H1 (cell line): ENCODE data around the gene CFAP157. TPM values are rescaled to one million over a fixed set of nuclear protein-coding genes. Genes with fewer than 3 reads are reported as not detected.

Source experiments
- CTCF ChIA-PET: fragments of 300-600 bp; sonication (Branson Sonifier 250); formaldehyde crosslinking; loops from one replicate; lab custom pipeline; 2021; ENCODE audit not compliant: partially characterized antibody; lab: Charles Lee
- POLR2A ChIA-PET: fragments of 300-600 bp; sonication (Branson Sonifier 250); formaldehyde crosslinking; loops from one replicate; lab custom pipeline; 2021; ENCODE audit warnings: inconsistent platforms; ENCODE audit not compliant: partially characterized antibody; lab: Charles Lee
- DNase-seq, 2 experiments: peaks; one replicate each; pipeline versions ENCODE4 v3.0.0 to v3.0.0-alpha.2; 2010 to 2022; ENCODE audit warnings: low spot score in 2 of 2, low read depth in 1 of 2, mixed read lengths in 1 of 2
- FAIRE-seq: peaks from 2 replicates; lab custom pipeline; 2011; peaks lifted over from hg19 to GRCh38; lab: Jason Lieb, UNC
- H2AFZ ChIP-seq: 2 replicates; pipeline ENCODE4 v1.8.1; 2012; ENCODE audit warnings: low read length, inconsistent platforms
- H2AK5ac ChIP-seq: 2 replicates; pipeline ENCODE4 v1.6.1; 2013; ENCODE audit warnings: low read depth, low read length
- H2BK120ac ChIP-seq: replicated peaks from 2 replicates; pipeline ENCODE3; 2013; ENCODE audit warnings: low read depth, low read length, inconsistent platforms
- H2BK12ac ChIP-seq: 2 replicates; pipeline ENCODE4 v1.6.1; 2013; ENCODE audit warnings: low read depth, low read length
- H2BK15ac ChIP-seq: 2 replicates; pipeline ENCODE4 v1.6.1; 2013; ENCODE audit warnings: low read length
- H2BK20ac ChIP-seq: 2 replicates; pipeline ENCODE4 v1.6.1; 2013; ENCODE audit warnings: low read length
- H2BK5ac ChIP-seq: 2 replicates; pipeline ENCODE4 v1.6.1; 2013; ENCODE audit warnings: low read depth, low read length
- H3K14ac ChIP-seq: 2 replicates; pipeline ENCODE4 v1.6.1; 2013; ENCODE audit warnings: inconsistent platforms; ENCODE audit not compliant: insufficient read length
- H3K18ac ChIP-seq: 2 replicates; pipeline ENCODE4 v1.6.1; 2013; ENCODE audit warnings: low read length; ENCODE audit errors: extremely low read depth
- H3K23ac ChIP-seq: 2 replicates; pipeline ENCODE4 v1.6.1; 2013; ENCODE audit warnings: inconsistent platforms; ENCODE audit not compliant: insufficient read length
- H3K23me2 ChIP-seq: 2 replicates; pipeline ENCODE4 v1.6.1; 2013; ENCODE audit warnings: low read depth, low read length
- H3K27ac ChIP-seq: 2 replicates; pipeline ENCODE4 v1.6.1; 2011; ENCODE audit warnings: low read depth, low read length, inconsistent platforms
- H3K27me3 ChIP-seq, 4 experiments: replicated peaks in 1 of 4; 1 replicate in 1 of 4; 2 replicates in 3 of 4; pipeline versions ENCODE4 v1.6.1 to v1.8.1; 2011 to 2013; ENCODE audit warnings: low read length in 3 of 4, mild to moderate bottlenecking in 3 of 4, inconsistent platforms in 2 of 4, mixed read lengths in 2 of 4, moderate library complexity in 1 of 4; ENCODE audit not compliant: control insufficient read depth in 3 of 4, insufficient read depth in 3 of 4; ENCODE audit errors: extremely low read depth in 1 of 4
- H3K36me3 ChIP-seq, 4 experiments: 2 replicates each; pipeline versions ENCODE4 v1.6.1 to v1.8.1; 2011 to 2013; ENCODE audit warnings: mild to moderate bottlenecking in 4 of 4, low read length in 3 of 4, moderate library complexity in 2 of 4, control low read depth in 1 of 4, inconsistent platforms in 1 of 4; ENCODE audit not compliant: insufficient read depth in 4 of 4, control insufficient read depth in 2 of 4
- H3K4ac ChIP-seq: replicated peaks from 2 replicates; pipeline ENCODE3; 2013; ENCODE audit warnings: low read length, low read depth, mixed read lengths, inconsistent platforms; ENCODE audit not compliant: insufficient read length
- H3K4me1 ChIP-seq, 4 experiments: replicated peaks in 1 of 4; 1 replicate in 1 of 4; 2 replicates in 3 of 4; pipeline versions ENCODE4 v1.6.1 to v1.8.1; 2011 to 2013; ENCODE audit warnings: low read length in 3 of 4, inconsistent platforms in 2 of 4, mixed read lengths in 1 of 4; ENCODE audit not compliant: insufficient read depth in 4 of 4, control insufficient read depth in 3 of 4
- H3K4me2 ChIP-seq, 2 experiments: 2 replicates each; pipeline versions ENCODE4 v1.6.1 to v1.8.1; 2011 to 2013; ENCODE audit warnings: low read depth in 2 of 2, low read length in 2 of 2, control low read depth in 1 of 2, inconsistent platforms in 1 of 2, mild to moderate bottlenecking in 1 of 2; ENCODE audit not compliant: insufficient read depth in 1 of 2
- H3K4me3 ChIP-seq, 4 experiments: fragments of 200-600, 300-600 bp in 1 of 4; sonication (generic), shearing (Covaris generic), sonication (Bioruptor Twin) in 1 of 4; 2 replicates each; pipeline versions ENCODE4 v1.5.1 to v1.8.1; 2011 to 2016; ENCODE audit warnings: low read length in 4 of 4, low read depth in 3 of 4, control low read depth in 2 of 4, inconsistent platforms in 2 of 4, mild to moderate bottlenecking in 2 of 4, mixed read lengths in 1 of 4, moderate library complexity in 1 of 4; ENCODE audit not compliant: insufficient read depth in 2 of 4; ENCODE audit errors: extremely low read depth in 1 of 4
- H3K56ac ChIP-seq: replicated peaks from 2 replicates; pipeline ENCODE3; 2013; ENCODE audit warnings: low read depth, mild to moderate bottlenecking, mixed read lengths, low read length, inconsistent platforms; ENCODE audit not compliant: insufficient read length
- H3K79me1 ChIP-seq: 2 replicates; pipeline ENCODE4 v1.6.1; 2013; ENCODE audit warnings: low read depth, low read length, control low read depth
- H3K79me2 ChIP-seq, 2 experiments: 2 replicates each; pipeline versions ENCODE4 v1.6.1 to v1.8.1; 2012 to 2013; ENCODE audit warnings: low read length in 2 of 2, mild to moderate bottlenecking in 2 of 2, inconsistent platforms in 1 of 2; ENCODE audit not compliant: insufficient read depth in 2 of 2, control insufficient read depth in 1 of 2
- H3K9ac ChIP-seq, 4 experiments: replicated peaks in 1 of 4; 1 replicate in 1 of 4; 2 replicates in 3 of 4; pipeline versions ENCODE4 v1.6.1 to v1.8.1; 2011 to 2013; ENCODE audit warnings: low read depth in 3 of 4, low read length in 3 of 4, control low read depth in 2 of 4, mild to moderate bottlenecking in 2 of 4, moderate library complexity in 2 of 4, inconsistent platforms in 1 of 4; ENCODE audit errors: extremely low read depth in 1 of 4
- H3K9me3 ChIP-seq, 2 experiments: 2 replicates each; pipeline versions ENCODE4 v1.6.1 to v1.8.1; 2012 to 2013; ENCODE audit warnings: mild to moderate bottlenecking in 2 of 2, moderate library complexity in 2 of 2, control low read depth in 1 of 2, inconsistent platforms in 1 of 2, low read depth in 1 of 2, low read length in 1 of 2, mixed read lengths in 1 of 2; ENCODE audit not compliant: insufficient read depth in 2 of 2
- H4K20me1 ChIP-seq, 2 experiments: replicated peaks in 1 of 2; 2 replicates each; pipeline versions ENCODE3 to v1.8.1; 2011 to 2013; ENCODE audit warnings: inconsistent platforms in 2 of 2, low read length in 2 of 2, mild to moderate bottlenecking in 1 of 2; ENCODE audit not compliant: insufficient read depth in 2 of 2, control insufficient read depth in 1 of 2
- H4K5ac ChIP-seq: 2 replicates; pipeline ENCODE4 v1.6.1; 2013; ENCODE audit warnings: low read length, low read depth, mixed read lengths, inconsistent platforms; ENCODE audit not compliant: insufficient read length
- H4K8ac ChIP-seq: 2 replicates; pipeline ENCODE4 v1.8.0; 2013; ENCODE audit warnings: mild to moderate bottlenecking, moderate library complexity, low read length, inconsistent platforms; ENCODE audit not compliant: insufficient read depth; ENCODE audit errors: extremely low read depth
- H4K91ac ChIP-seq: replicated peaks from 2 replicates; pipeline ENCODE3; 2013; ENCODE audit warnings: low read length, mixed read lengths, inconsistent platforms; ENCODE audit not compliant: insufficient read length
- BCL11A ChIP-seq, 2 experiments: IDR thresholded peaks; one replicate each; pipeline ENCODE4 v1.6.1; 2011; ENCODE audit warnings: low read depth in 2 of 2, low read length in 2 of 2, mild to moderate bottlenecking in 2 of 2
- CBX5 ChIP-seq: fragments of 300-800, 300-1000 bp; sonication (generic); IDR thresholded peaks from 2 replicates; pipeline ENCODE4 v1.7.1; 2016; ENCODE audit warnings: antibody characterized with exemption, low read length, low read depth
- CEBPB ChIP-seq: IDR thresholded peaks from 2 replicates; pipeline ENCODE4 v1.6.1; 2012; ENCODE audit warnings: low read depth, low read length
- CREB1 ChIP-seq: IDR thresholded peaks from 2 replicates; pipeline ENCODE4 v1.6.1; 2012; ENCODE audit warnings: inconsistent platforms
- FOSL1 ChIP-seq: IDR thresholded peaks from 2 replicates; pipeline ENCODE4 v1.6.1; 2011; ENCODE audit warnings: mild to moderate bottlenecking, low read depth, low read length, moderate library complexity; ENCODE audit not compliant: insufficient read depth
- JUN ChIP-seq: IDR thresholded peaks from 2 replicates; pipeline ENCODE4 v1.6.1; 2011; ENCODE audit warnings: low read depth, mild to moderate bottlenecking, improper control_type of control experiment, low read length
- POLR2AphosphoS5 ChIP-seq: IDR thresholded peaks from 2 replicates; pipeline ENCODE4 v1.6.1; 2011; ENCODE audit warnings: low read depth, low read length
- SIRT6 ChIP-seq: IDR thresholded peaks from one replicate; pipeline ENCODE4 v1.7.1; 2012; ENCODE audit warnings: low read length, inconsistent platforms
- SRF ChIP-seq: IDR thresholded peaks from 2 replicates; pipeline ENCODE4 v1.6.1; 2011; ENCODE audit warnings: mild to moderate bottlenecking, low read depth, low read length, moderate library complexity
- TBP ChIP-seq: IDR thresholded peaks from 2 replicates; pipeline ENCODE4 v1.6.1; 2011; ENCODE audit warnings: low read depth, low read length, improper control_type of control experiment
- TEAD4 ChIP-seq: IDR thresholded peaks from 2 replicates; pipeline ENCODE4 v1.6.1; 2012; ENCODE audit warnings: low read depth, low read length, inconsistent platforms, mixed read lengths
- USF2 ChIP-seq: IDR thresholded peaks from 2 replicates; pipeline ENCODE4 v1.6.1; 2011; ENCODE audit warnings: low read length, improper control_type of control experiment
- WGBS, 2 experiments: shearing (Covaris generic) in 1 of 2; methylation state at CpG; one replicate each; pipeline versions ENCODE4 v1.1.6 to v1.1.7; 2013 to 2015; ENCODE audit warnings: low lambda C conversion rate in 2 of 2, mixed read lengths in 2 of 2, inconsistent platforms in 1 of 2, low coverage in 1 of 2, missing lambda C conversion rate in 1 of 2; ENCODE audit not compliant: insufficient replicate concordance in 2 of 2, insufficient coverage in 1 of 2, insufficient read length in 1 of 2; ENCODE audit errors: extremely low coverage in 1 of 2, missing lambda C conversion rate in 1 of 2; 5-methylcytosine and 5-hydroxymethylcytosine counted together
- polyA plus RNA-seq, 7 experiments: library from polyadenylated mRNA; depleted of rRNA in 3 of 7; stranded (reverse) in 5 of 7; unstranded in 2 of 7; fragments of >200 nt in 5 of 7; fragments of 200-250 nt in 2 of 7; gene quantifications; 1 replicate in 5 of 7; 2 replicates in 1 of 7; 4 replicates in 1 of 7; pipeline versions ENCODE4 v1.2.1 to v1.2.3, GENCODE V29; 2011 to 2013; ENCODE audit warnings: missing spikeins in 2 of 7, mixed read lengths in 2 of 7
- total RNA-seq: library from RNA; stranded (reverse); fragmentation: NEBNext Ultra II Directional; extraction: Animal tissue kit (Norgen Biotek cat#: 25700); gene quantifications from 2 replicates; pipeline ENCODE4 v1.2.1, GENCODE V29; 2021

CFAP157 gene
- total and polyA plus RNA-seq, 2 of the 8 experiments (the other 6 are each of a cell fraction or from before 2014, with no cell fraction given): not detected

GRCh38 chr9:127720031-127720864 is 13.5 kb downstream of the CFAP157 start:
- H3K36me3 ChIP-seq: no peaks in the 10 kb centered on the region
- no peak overlapping the region for H3K27ac ChIP-seq
- H3K9ac ChIP-seq: no peak overlapping the region
- H2BK15ac ChIP-seq: peak overlapping the region; percentile 95
- H3K14ac ChIP-seq: no peak overlapping the region
- no peaks in the 10 kb centered on the region for H3K27me3 ChIP-seq
- ChIA-PET CTCF (interaction anchor here (0.5 to 1.7 kb wide), 5 partner anchors 9 to 130 kb away, joined by 3 to 5 read pairs (median 3); partner anchors contain the start of genes CFAP157 and TOR2A), POLR2A (no interaction called here)
- no peaks in the 10 kb centered on the region for H3K79me2 ChIP-seq
- peaks cover 4% of the 10 kb centered on the region; the same call in 1 of the 2 replicates for H3K23me2 ChIP-seq
- H3K23ac ChIP-seq: no peak overlapping the region
- no peaks in the 10 kb centered on the region for H4K20me1 ChIP-seq
- DNase-seq: no peak
- no peak overlapping the region for H4K5ac ChIP-seq
- no peak overlapping the region for H3K4me3 ChIP-seq
- no peak overlapping the region for H2AK5ac ChIP-seq
- FAIRE-seq: no peak
- H2BK20ac ChIP-seq: peak overlapping the region; percentile 56; the same call in 1 of the 2 replicates
- H4K91ac ChIP-seq: no peak overlapping the region
- H2BK5ac ChIP-seq: peak overlapping the region; percentile 75; the same call in 1 of the 2 replicates
- H2BK12ac ChIP-seq: peak overlapping the region; percentile 83; the same call in 1 of the 2 replicates
- no peaks in the 10 kb centered on the region for H3K9me3 ChIP-seq
- H3K56ac ChIP-seq: no peak overlapping the region
- no peak overlapping the region for H3K4ac ChIP-seq
- H3K79me1 ChIP-seq: no peaks in the 10 kb centered on the region
- H2AFZ ChIP-seq: no peak overlapping the region; the same call in 1 of the 2 replicates
- no peak overlapping the region for H2BK120ac ChIP-seq
- WGBS, 2 experiments: 88% methylated on average over 11 of the region's 12 CpGs; no CpG with 5 or more reads in 1 of the 2 experiments
- H3K4me2 ChIP-seq: no peak overlapping the region
- peak overlapping the region; percentile 24; the same call in 1 of the 2 replicates for H3K18ac ChIP-seq
- peaks cover 0 to 23% (median 16%) of the 10 kb centered on the region in 4 experiments; a peak in 6 of 7 replicates for H3K4me1 ChIP-seq
- no peak overlapping the region for H4K8ac ChIP-seq
- no peak for TF ChIP-seq USF2
- no peak for TF ChIP-seq CREB1
- no peak for TF ChIP-seq POLR2AphosphoS5
- TF ChIP-seq SIRT6: no peak
- TF ChIP-seq BCL11A (IDR thresholded peaks at IDR 0.05; ENCODE audit: low read depth in 2 of 2, low read length in 2 of 2): no peak
- no peak for TF ChIP-seq TEAD4
- no peak for TF ChIP-seq FOSL1
- TF ChIP-seq CBX5: no peak
- no peak for TF ChIP-seq JUN
- TF ChIP-seq SRF: no peak
- no peak for TF ChIP-seq CEBPB
- no peak for TF ChIP-seq TBP
